GM10847 (cell line): ENCODE measurements around the gene G6PC2.

Experiments used
- POLR2A ChIP-seq: IDR thresholded peaks from 2 replicates; pipeline ENCODE4 v1.6.1; 2011; ENCODE audit not compliant: insufficient read length; ENCODE audit errors: extremely low read depth

The G6PC2 gene

DNA sequence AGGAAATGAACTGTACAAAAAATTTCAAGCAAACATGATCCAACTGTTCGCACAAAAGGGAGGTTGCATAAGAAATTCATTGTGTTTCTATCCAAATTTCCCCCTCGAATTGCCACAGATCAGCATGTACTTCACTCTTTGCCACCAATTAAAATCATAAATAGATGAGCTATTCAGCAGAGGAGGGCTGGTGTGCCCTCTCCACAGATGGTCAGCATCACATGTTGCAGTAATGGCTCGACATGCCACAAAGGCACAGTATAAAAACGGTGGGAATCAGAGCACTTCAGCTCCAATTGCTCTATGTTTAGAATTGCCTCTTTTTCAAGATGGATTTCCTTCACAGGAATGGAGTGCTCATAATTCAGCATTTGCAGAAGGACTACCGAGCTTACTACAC is at the start of gene G6PC2:
Gene G6PC2, plus strand, starts transcription at position 289 of the 400 bp plus-strand sequence. Its CDS starts 41 bp downstream, at position 330.
- TF ChIP-seq POLR2A = no peak

DNA sequence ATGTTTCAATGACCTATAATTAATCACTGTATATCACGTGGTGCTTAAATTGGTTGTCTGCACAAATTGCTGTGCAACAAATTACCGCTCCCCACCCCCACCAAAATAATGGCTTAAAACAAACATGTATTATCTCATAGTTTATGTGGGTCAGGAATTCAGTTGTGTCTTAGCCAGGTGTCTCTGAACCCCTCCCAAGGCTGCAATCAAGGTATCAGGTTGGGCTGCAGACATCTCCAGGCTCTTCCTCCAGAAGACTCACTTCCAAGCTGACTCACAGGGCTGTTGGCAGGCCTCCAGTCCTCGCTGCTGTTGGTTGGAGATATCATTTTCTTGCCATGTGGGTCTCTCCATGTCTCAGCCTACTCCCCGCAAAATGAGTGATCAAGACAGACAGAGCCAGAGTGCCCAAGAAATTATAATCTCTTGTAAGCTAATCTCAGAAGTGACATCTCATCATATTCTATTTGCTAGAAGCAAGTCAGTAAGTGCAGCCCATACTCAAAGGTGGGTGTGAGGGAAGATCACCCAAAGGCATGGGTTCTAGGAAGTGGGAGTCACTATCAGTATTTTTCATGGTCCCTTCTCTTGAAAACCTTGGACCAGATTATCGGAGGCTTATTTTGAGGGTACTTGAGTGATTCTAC is 49.3 kb upstream of the G6PC2 start:
- TF ChIP-seq POLR2A = no peak

- no peak for TF ChIP-seq POLR2A
Measured at GRCh38 chr2:168852481-168852880, 48.6 kb upstream of the G6PC2 start.

DNA sequence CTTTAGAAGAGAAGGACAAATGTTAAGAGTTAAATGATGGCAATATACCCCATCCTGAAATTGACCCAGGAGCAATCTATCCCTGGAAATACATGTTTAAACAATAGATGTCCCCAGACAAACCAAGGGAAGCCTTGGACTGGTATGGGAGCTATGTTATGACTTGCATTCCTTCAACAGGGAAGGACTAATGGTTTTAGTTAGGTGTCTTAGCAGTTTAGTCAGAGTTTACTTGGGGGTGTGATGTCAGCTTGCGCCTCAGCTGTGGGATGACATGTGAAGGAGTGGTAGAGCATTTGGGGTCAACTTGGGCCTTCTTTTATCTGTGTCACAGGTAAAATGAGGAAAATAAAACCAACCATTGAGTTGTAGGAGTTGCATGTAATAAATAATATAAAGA is 47.6 kb upstream of the G6PC2 start:
- no peak for TF ChIP-seq POLR2A

DNA sequence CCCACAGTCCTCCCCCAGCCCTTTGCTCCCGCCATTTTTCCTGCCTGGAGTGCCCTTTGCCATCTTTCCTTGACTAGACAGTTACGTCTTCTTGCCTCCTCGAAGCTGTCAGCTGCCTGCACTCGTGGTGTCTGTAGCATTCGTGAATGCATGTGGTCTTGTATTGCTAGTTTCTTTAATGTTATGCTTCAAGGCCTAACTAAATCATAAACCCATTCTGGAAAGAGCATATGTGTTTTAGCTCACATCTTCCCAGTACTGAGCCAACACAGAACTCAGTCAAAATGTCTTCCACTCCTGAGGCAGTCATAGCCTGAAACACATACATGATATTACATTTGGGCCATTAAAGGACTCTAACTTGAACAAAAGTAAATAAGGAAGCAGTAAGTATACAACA is 46.4 kb upstream of the G6PC2 start:
- TF ChIP-seq POLR2A = no peak

- TF ChIP-seq POLR2A = no peak
Measured at GRCh38 chr2:168855601-168856000, 45.5 kb upstream of the G6PC2 start.

- no peak for TF ChIP-seq POLR2A
Measured at GRCh38 chr2:168858146-168858545, 42.9 kb upstream of the G6PC2 start.

- TF ChIP-seq POLR2A = no peak
Measured at GRCh38 chr2:168874368-168875054, 26.6 kb upstream of the G6PC2 start.

GRCh38 chr2:168884975-168885374 is 16.1 kb upstream of the G6PC2 start:
- no peak for TF ChIP-seq POLR2A

DNA sequence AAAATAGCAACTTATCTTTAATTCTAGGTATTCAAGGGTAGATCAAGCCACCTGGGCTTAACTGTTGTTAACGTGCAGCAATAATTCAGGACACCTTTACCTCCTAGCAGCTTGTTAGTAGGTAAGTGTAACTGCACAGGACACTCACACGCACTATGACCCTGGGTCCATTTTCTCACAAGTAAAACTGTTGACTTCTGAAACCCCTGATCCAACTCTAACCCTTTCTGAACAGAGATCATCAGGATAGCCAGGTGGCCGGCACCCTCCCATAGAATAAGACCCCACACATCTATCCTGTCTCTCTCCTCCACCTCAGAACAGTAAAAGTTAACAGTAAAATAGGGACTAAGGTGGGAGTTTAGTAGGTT is 11.5 kb upstream of the G6PC2 start:
- no peak for TF ChIP-seq POLR2A

GRCh38 chr2:168890006-168890782 is 10.9 kb upstream of the G6PC2 start, which contains the start of gene SPC25:
SPC25 (minus strand) TSS chr2:168890430; CDS start chr2:168889519, 911 bp downstream.
- TF ChIP-seq POLR2A = peak; percentile 34

DNA sequence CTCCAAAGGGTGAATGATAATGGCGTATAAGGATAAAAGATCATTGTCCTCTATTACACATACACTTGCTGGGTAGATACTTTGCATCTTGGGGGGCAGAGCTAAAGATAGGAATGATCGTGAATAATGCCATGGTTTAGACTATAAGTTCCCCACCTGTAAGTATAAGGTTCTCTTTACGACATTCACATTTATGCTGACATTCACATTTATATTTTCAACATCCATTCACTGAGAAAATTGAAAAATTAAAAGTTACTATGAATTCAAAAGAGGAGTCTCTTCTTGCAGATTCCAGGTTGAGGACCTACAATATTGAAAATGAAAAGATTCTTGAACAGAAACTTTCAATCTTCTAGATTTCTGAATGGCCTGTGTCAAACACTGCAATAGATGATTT is 8.8 kb upstream of the G6PC2 start:
- TF ChIP-seq POLR2A = no peak

- no peak for TF ChIP-seq POLR2A
Measured at GRCh38 chr2:168894101-168894500, 7.0 kb upstream of the G6PC2 start.

DNA sequence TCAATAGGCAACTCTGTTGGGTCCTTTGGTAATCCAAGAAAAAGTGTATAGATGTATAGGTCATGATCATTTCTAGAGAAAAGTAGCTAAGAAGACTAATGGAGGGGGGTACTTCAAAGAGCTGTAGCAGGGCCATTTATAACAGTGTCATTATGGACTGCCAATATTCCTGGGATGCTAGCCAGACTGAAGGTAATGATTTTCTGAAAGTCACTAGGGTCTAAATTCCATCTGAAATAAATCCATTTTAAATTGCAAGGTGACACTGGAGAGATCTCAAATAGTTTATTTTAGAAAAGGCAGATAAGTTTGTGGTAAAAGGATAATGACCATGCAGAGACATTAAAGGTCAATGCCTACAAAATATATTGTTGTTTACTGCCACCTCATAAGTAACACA is 6.4 kb upstream of the G6PC2 start:
- TF ChIP-seq POLR2A = no peak

GRCh38 chr2:168895771-168896170 is 5.3 kb upstream of the G6PC2 start:
- no peak for TF ChIP-seq POLR2A

DNA sequence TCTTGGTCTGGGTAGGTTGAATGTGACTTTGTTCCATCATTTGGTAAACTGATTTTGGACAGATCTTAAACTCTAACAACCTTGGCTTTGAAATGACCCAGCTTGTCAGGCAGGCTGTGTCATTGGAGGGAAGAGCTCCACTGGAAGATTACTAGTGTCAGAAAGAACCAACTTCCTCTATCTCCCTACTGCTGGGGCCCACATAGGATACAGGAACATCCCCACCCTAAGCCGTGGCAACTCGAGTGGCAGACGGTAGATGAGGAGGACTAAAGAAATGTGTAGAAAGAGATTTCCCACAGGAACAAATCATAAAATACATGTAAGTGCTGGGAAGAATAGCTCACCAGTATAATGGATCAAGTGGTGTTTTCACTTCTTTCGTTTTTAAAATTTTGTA is 4.3 kb upstream of the G6PC2 start:
- no peak for TF ChIP-seq POLR2A
